Trophoblast cell (in vitro differentiated cells and primary cell): ENCODE data around the gene SLC5A9.

ENCODE experiments used
- DNase-seq, 2 donors: peaks; one replicate each; pipeline ENCODE4 v3.0.0-alpha.2; 2016
- H2AFZ ChIP-seq: 2 replicates; pipeline ENCODE4 v1.6.1; 2013; ENCODE audit warnings: low read length, moderate library complexity, mild to moderate bottlenecking; ENCODE audit not compliant: insufficient read depth, poor library complexity
- H2AK5ac ChIP-seq: 2 replicates; pipeline ENCODE4 v1.6.1; 2013; ENCODE audit warnings: mild to moderate bottlenecking, low read length
- H2BK120ac ChIP-seq: 2 replicates; pipeline ENCODE4 v1.6.1; 2013; ENCODE audit warnings: low read length, mild to moderate bottlenecking, moderate library complexity; ENCODE audit not compliant: insufficient read depth, poor library complexity
- H2BK12ac ChIP-seq: 2 replicates; pipeline ENCODE4 v1.6.1; 2013; ENCODE audit warnings: mild to moderate bottlenecking, low read length, moderate library complexity
- H2BK5ac ChIP-seq: 2 replicates; pipeline ENCODE4 v1.6.1; 2013; ENCODE audit warnings: low read length, low read depth, moderate library complexity, mild to moderate bottlenecking; ENCODE audit not compliant: poor library complexity
- H3K14ac ChIP-seq: 2 replicates; pipeline ENCODE4 v1.6.1; 2013; ENCODE audit warnings: mild to moderate bottlenecking, low read length
- H3K18ac ChIP-seq: 2 replicates; pipeline ENCODE4 v1.6.1; 2013; ENCODE audit warnings: mild to moderate bottlenecking, low read length
- H3K23ac ChIP-seq: 2 replicates; pipeline ENCODE4 v1.6.1; 2013; ENCODE audit warnings: low read length
- H3K27ac ChIP-seq: 2 replicates; pipeline ENCODE4 v1.5.1; 2013; ENCODE audit warnings: low read depth, mild to moderate bottlenecking, inconsistent platforms, low read length, moderate library complexity
- H3K27me3 ChIP-seq: 2 replicates; pipeline ENCODE4 v1.6.1; 2013; ENCODE audit warnings: inconsistent platforms, mild to moderate bottlenecking, low read length, moderate library complexity; ENCODE audit not compliant: insufficient read depth
- H3K36me3 ChIP-seq, 2 experiments: 1 replicate in 1 of 2; 2 replicates in 1 of 2; pipeline ENCODE4 v1.6.1; 2013; ENCODE audit warnings: low read length in 2 of 2, mild to moderate bottlenecking in 2 of 2, moderate library complexity in 1 of 2; ENCODE audit not compliant: insufficient read depth in 2 of 2, control insufficient read depth in 1 of 2
- H3K4ac ChIP-seq: 2 replicates; pipeline ENCODE4 v1.6.1; 2013; ENCODE audit warnings: low read depth, mild to moderate bottlenecking, low read length, moderate library complexity
- H3K4me1 ChIP-seq, 2 experiments: 1 replicate in 1 of 2; 2 replicates in 1 of 2; pipeline ENCODE4 v1.6.1; 2013; ENCODE audit warnings: low read length in 2 of 2, mild to moderate bottlenecking in 2 of 2, moderate library complexity in 1 of 2; ENCODE audit not compliant: insufficient read depth in 2 of 2, control insufficient read depth in 1 of 2
- H3K4me2 ChIP-seq: 2 replicates; pipeline ENCODE4 v1.6.1; 2013; ENCODE audit warnings: inconsistent platforms, mild to moderate bottlenecking, low read length, moderate library complexity
- H3K4me3 ChIP-seq: 2 replicates; pipeline ENCODE4 v1.5.1; 2013; ENCODE audit warnings: mild to moderate bottlenecking, low read depth, low read length, inconsistent platforms
- H3K79me1 ChIP-seq: one replicate; pipeline ENCODE4 v1.6.1; 2013; ENCODE audit warnings: low read length
- H3K79me2 ChIP-seq: 2 replicates; pipeline ENCODE4 v1.6.1; 2013; ENCODE audit warnings: low read length, mild to moderate bottlenecking; ENCODE audit not compliant: control insufficient read depth, insufficient read depth, poor library complexity
- H3K9ac ChIP-seq: 2 replicates; pipeline ENCODE4 v1.6.1; 2013; ENCODE audit warnings: mild to moderate bottlenecking, low read length
- H3K9me3 ChIP-seq: 2 replicates; pipeline ENCODE4 v1.6.1; 2013; ENCODE audit warnings: low read depth, mild to moderate bottlenecking, control low read depth, inconsistent platforms, low read length; ENCODE audit not compliant: insufficient read depth
- H4K12ac ChIP-seq: 2 replicates; pipeline ENCODE4 v1.6.1; 2013; ENCODE audit warnings: low read depth, mild to moderate bottlenecking, low read length, moderate library complexity
- H4K8ac ChIP-seq: 2 replicates; pipeline ENCODE4 v1.6.1; 2013; ENCODE audit warnings: low read depth, mild to moderate bottlenecking, low read length, moderate library complexity
- H4K91ac ChIP-seq: one replicate; pipeline ENCODE4 v1.6.1; 2013; ENCODE audit warnings: low read depth, mild to moderate bottlenecking, low read length, moderate library complexity
- WGBS: extraction: QIAGEN DNeasy Blood & Tissue Kit; methylation state at CpG from one replicate; pipeline ENCODE4 v1.1.7; 2013; ENCODE audit warnings: missing lambda C conversion rate; ENCODE audit not compliant: insufficient read length, insufficient coverage; ENCODE audit errors: extremely low coverage; 5-methylcytosine and 5-hydroxymethylcytosine counted together

The SLC5A9 gene

DNA sequence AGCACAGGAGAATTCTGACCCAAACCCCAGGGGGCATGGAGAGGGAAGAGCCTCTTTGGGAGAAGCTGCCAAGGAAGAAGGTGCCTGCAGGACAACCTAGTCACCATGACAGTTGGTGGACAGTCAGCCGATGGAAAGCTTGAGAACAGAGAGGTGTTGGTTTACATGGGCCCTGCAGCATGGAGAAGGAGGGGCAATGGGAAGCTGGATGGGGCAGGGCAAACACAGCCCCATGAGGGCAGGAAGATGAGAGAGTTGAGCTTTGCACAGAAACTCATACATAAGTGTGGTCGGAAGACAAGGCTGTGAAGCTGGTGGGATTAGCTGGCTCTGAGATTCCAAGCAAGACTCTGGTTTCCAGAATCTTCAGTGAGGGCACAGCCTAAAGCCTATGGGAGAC is 6.6 kb upstream of the SLC5A9 start:
- H3K9me3 ChIP-seq = peaks cover 4% of the 10 kb centered on the region
- no peak overlapping the region for H3K4me2 ChIP-seq
- H4K12ac ChIP-seq = no peak overlapping the region
- no peak overlapping the region for H2BK120ac ChIP-seq
- no peak overlapping the region for H4K8ac ChIP-seq
- no peaks in the 10 kb centered on the region for H3K4me1 ChIP-seq
- no peak overlapping the region for H2BK12ac ChIP-seq
- H4K91ac ChIP-seq = no peak overlapping the region
- H3K27ac ChIP-seq = no peak overlapping the region
- no peaks in the 10 kb centered on the region for H3K79me1 ChIP-seq
- no peak overlapping the region for H3K9ac ChIP-seq
- H2BK5ac ChIP-seq = no peak overlapping the region
- no peak overlapping the region for H3K14ac ChIP-seq
- H3K4me3 ChIP-seq = no peak overlapping the region
- no peaks in the 10 kb centered on the region for H3K27me3 ChIP-seq
- no peak overlapping the region for H2AFZ ChIP-seq
- H3K23ac ChIP-seq = no peak overlapping the region
- no peaks in the 10 kb centered on the region for H3K79me2 ChIP-seq
- WGBS = no CpG with 5 or more reads among the region's 2 CpGs
- no peaks in the 10 kb centered on the region for H3K36me3 ChIP-seq
- H3K18ac ChIP-seq = no peak overlapping the region
- H3K4ac ChIP-seq = no peak overlapping the region
- DNase-seq = no peak
- H2AK5ac ChIP-seq = no peak overlapping the region

DNA sequence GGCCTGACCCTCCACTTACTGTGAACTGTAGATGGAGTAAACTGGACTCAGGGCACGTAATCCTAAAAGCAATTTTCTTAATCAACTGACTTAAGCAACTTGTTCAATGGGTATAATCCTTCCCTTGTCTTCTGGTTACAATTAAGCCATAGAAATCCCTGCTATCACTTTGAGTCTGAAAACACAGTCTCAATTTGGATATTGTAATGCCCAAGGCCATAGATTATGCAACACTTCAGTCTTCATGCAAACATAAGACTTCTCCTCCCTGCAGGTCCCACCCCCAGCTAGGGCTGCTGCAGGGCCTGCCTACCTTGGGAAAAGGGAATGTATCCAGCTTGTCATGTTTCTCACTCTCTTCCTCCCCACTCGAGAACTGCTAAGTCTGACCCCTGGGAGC is 6.2 kb upstream of the SLC5A9 start:
- H3K4me2 ChIP-seq = no peak overlapping the region
- H3K23ac ChIP-seq = no peak overlapping the region
- no peak overlapping the region for H4K12ac ChIP-seq
- H2AK5ac ChIP-seq = no peak overlapping the region
- H2BK120ac ChIP-seq = no peak overlapping the region
- no peaks in the 10 kb centered on the region for H3K79me2 ChIP-seq
- no peaks in the 10 kb centered on the region for H3K27me3 ChIP-seq
- no peak overlapping the region for H4K8ac ChIP-seq
- H3K9me3 ChIP-seq = peaks cover 4% of the 10 kb centered on the region
- H2AFZ ChIP-seq = no peak overlapping the region
- no peak overlapping the region for H3K27ac ChIP-seq
- no peak overlapping the region for H3K18ac ChIP-seq
- no peaks in the 10 kb centered on the region for H3K79me1 ChIP-seq
- H3K14ac ChIP-seq = no peak overlapping the region
- H3K9ac ChIP-seq = no peak overlapping the region
- H3K4me3 ChIP-seq = no peak overlapping the region
- no peaks in the 10 kb centered on the region for H3K36me3 ChIP-seq
- no peak overlapping the region for H2BK12ac ChIP-seq
- no peak overlapping the region for H3K4ac ChIP-seq
- no peak overlapping the region for H4K91ac ChIP-seq
- no peak for DNase-seq
- H3K4me1 ChIP-seq = no peaks in the 10 kb centered on the region
- no peak overlapping the region for H2BK5ac ChIP-seq
- WGBS = no CpG with 5 or more reads among the region's 2 CpGs

DNA sequence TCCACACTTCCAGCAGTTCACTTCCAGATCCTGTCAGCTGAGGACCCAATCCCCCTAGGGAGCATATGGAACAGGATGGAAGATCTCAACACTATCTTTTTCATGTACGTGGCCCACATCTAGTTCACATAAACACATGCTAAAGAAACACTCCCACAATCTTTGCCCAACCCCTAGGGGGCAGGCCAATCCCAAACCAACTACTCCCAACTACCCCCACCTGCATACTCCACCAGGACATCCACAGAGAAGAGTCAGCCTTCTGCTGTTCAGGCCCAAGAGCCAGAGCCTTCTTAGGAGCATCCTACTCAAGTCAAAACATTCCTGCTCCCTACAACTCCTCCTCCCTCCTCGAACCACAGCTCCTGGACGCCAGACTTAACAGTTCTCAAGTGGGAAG is 5.6 kb upstream of the SLC5A9 start:
- H3K14ac ChIP-seq = no peak overlapping the region
- H2BK12ac ChIP-seq = no peak overlapping the region
- H3K9me3 ChIP-seq = peaks cover 4% of the 10 kb centered on the region
- H3K23ac ChIP-seq = no peak overlapping the region
- no peak overlapping the region for H2BK5ac ChIP-seq
- H3K18ac ChIP-seq = no peak overlapping the region
- H3K4me3 ChIP-seq = no peak overlapping the region
- no peak overlapping the region for H4K12ac ChIP-seq
- no peak for DNase-seq
- H3K9ac ChIP-seq = no peak overlapping the region
- H4K8ac ChIP-seq = no peak overlapping the region
- H2BK120ac ChIP-seq = no peak overlapping the region
- H2AFZ ChIP-seq = no peak overlapping the region
- no peak overlapping the region for H4K91ac ChIP-seq
- H3K4me2 ChIP-seq = no peak overlapping the region
- H3K4ac ChIP-seq = no peak overlapping the region
- no peak overlapping the region for H2AK5ac ChIP-seq
- H3K79me2 ChIP-seq = no peaks in the 10 kb centered on the region
- H3K36me3 ChIP-seq = no peaks in the 10 kb centered on the region
- no peaks in the 10 kb centered on the region for H3K4me1 ChIP-seq
- no peaks in the 10 kb centered on the region for H3K79me1 ChIP-seq
- H3K27me3 ChIP-seq = no peaks in the 10 kb centered on the region
- H3K27ac ChIP-seq = no peak overlapping the region
- whole genome bisulfite sequencing = no CpG with 5 or more reads among the region's 3 CpGs

DNA sequence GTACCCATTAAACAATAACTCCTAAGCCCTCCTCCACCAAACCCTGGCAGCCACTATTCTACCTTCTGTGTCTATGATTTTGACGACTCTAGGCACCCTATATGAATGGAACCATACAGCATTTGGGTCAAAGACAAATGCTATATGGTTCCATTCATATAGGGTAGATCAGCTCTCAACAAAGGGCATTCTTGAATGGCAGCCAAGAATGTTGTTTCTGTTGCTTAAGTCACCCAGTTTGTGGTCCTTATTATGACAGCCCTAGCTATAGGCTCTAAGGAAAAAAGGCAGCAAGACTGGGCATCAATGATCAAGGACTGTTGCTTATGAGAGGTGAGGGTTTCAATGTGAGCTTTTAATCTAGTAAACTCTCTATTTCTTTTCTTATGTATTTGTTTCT is 4.7 kb upstream of the SLC5A9 start:
- WGBS = no CpG with 5 or more reads among the region's 1 CpG
- H2AK5ac ChIP-seq = no peak overlapping the region

More for the DNA sequence above, 4.7 kb upstream of the SLC5A9 start:
- H3K9me3 ChIP-seq = peaks cover 4% of the 10 kb centered on the region
- no peak overlapping the region for H3K18ac ChIP-seq
- H2BK120ac ChIP-seq = no peak overlapping the region
- H2BK12ac ChIP-seq = no peak overlapping the region
- H3K4me3 ChIP-seq = no peak overlapping the region
- no peaks in the 10 kb centered on the region for H3K27me3 ChIP-seq
- H3K4ac ChIP-seq = no peak overlapping the region
- H2BK5ac ChIP-seq = no peak overlapping the region
- H4K91ac ChIP-seq = no peak overlapping the region
- no peaks in the 10 kb centered on the region for H3K36me3 ChIP-seq
- H3K23ac ChIP-seq = no peak overlapping the region
- no peaks in the 10 kb centered on the region for H3K4me1 ChIP-seq
- no peaks in the 10 kb centered on the region for H3K79me1 ChIP-seq
- H3K9ac ChIP-seq = no peak overlapping the region
- no peak overlapping the region for H4K8ac ChIP-seq
- DNase-seq = no peak
- no peak overlapping the region for H4K12ac ChIP-seq
- no peak overlapping the region for H3K27ac ChIP-seq
- H3K79me2 ChIP-seq = no peaks in the 10 kb centered on the region
- no peak overlapping the region for H3K4me2 ChIP-seq
- no peak overlapping the region for H3K14ac ChIP-seq
- no peak overlapping the region for H2AFZ ChIP-seq
